HG03280 (cell line): ENCODE results near the gene XRCC4.

Experiments used
- ATAC-seq: cut with Tn5 transposase; IDR thresholded peaks from one replicate; pipeline ENCODE4 v1.9.1; 2021; ENCODE audit warnings: mild to moderate bottlenecking, moderate library complexity; ENCODE audit not compliant: unreplicated experiment

XRCC4 gene

GRCh38 chr5:83371726-83372125 lies 294.4 kb downstream of the XRCC4 start:
- ATAC-seq: no peak

DNA sequence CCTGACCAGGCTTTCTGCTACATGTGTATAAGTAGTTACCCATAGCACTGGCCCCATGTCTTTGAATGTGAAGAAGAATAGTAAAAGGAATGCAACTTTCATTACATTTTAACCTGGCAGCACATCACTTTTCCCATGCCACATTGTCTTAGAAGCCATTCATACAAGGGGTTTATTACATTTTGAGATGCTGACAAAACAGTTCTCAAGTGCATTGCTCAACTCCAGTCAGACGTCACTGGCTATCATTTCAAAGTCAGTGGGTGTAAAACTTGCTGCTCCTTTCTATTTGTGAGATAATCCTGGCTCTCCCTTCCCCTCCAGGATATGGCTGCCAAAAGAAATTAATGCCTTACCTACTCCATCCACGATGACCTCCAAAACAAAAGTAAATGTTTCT lies 297.2 kb downstream of the XRCC4 start:
- no peak for ATAC-seq

DNA sequence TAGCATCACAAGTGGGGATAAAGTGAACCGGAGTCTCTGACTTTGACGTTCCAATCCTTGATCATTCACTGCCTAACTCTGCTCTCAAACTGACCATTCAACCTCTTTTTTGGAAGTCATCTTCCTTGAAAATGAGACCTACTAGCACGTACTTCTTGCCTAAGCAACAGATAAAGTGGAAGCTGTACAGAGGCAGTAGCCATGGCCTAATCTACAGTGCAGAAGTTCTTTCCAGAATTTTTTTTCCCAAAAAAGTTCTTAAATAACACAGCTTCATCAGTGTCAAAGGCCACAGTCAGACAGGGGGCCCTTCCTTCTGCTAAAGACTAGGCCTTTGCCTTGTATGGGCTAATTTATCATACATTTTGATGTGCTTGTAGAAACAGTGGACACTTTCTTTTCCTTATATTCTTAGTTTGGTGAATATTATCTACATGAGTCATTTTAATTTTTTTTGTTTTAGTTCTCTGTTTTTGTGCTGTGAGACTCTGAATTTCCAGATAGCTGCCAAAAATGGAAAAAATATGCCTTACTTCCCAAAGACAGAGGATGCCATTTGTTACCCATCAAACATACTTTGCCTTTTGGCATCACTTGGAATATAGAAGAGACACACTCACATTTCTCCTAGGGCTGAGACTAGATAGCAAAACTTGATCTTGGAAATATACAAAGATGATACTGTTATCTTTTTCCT lies 297.9 kb downstream of the XRCC4 start:
- ATAC-seq: no peak

DNA sequence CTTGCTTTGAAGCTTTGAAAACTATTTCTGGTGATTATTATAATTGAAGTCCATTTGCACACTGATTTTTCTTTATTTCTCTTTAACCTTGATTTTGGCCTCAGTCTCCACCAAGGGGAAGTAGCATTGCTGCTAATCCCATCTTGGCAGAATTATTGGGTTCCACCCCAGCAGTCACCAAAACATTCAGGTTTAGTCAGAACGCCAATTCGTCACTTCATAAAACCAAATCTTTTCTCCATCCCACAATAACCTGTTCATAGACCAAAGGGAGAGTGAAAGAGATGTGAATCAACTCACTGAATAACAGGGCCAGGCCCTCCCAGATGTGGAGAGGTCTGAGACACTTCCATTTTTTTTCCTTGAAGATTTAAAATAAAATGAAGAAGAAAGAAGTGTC lies 299.1 kb downstream of the XRCC4 start:
- ATAC-seq: no peak

DNA sequence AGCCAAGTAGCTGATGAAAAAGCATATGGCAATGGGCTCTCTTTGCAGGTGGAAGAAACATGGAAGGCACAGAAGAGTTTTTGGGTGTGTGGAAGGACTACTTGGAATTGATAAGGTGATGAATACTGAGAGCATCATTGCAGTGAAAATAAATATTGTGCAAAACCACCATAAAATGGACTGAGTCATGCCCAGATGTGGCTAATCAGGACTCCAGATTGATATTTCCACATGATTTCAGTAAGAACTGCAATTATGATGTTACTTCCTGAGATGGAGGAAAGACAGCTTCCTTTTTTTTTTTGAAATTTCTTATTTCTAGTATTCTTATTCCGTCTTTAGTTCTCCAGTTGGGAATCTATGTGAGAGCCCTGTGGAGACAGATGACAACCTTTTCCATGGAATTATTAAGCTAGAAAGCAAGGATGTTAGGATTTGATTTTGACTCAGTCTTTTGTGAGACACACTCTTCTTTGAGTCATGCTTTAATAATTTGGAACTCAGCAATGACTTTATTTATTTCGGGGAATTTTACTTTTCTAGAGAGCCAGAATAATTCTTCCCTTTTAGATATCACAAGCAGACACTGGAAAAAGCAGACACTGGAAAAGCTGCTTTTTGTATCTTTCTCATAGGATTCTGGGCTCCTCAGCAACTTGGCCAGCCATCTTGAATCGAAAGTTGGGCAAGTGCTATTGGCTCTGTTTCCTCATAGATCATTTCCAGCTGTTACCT lies 300.0 kb downstream of the XRCC4 start:
- ATAC-seq: no peak

DNA sequence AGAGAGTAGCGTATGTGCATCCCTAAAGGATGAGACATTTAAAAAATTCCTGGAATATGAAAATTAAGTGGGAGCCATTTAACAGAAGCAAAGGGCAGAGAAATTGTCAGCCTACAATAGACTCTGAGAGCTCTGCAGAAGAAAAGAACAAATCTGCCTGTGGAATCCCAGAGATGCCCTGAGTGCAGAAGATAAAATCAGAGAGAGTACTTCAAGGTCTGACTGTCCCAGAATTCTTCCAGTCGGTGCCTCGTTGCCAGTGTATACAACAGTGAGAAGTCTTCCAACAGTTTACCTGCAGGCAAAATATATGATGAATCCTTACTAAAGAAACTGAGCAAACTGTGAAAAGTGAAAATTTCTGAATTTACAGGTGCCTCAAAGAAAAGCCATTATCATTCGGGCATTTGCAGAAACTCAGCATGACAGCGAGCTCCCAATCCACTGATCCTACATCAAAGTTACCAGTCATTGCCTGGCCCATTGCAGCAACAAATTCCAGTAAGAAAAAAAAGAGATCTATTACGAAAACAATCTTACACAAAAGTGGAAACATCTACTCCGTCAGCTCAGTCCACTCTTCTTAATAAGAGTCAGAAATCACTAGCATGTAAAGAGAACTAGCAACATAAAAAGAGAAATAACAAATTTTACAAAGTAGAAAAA lies 301.4 kb downstream of the XRCC4 start:
- ATAC-seq: no peak

GRCh38 chr5:83385812-83386211 lies 308.5 kb downstream of the XRCC4 start:
- no peak for ATAC-seq

- ATAC-seq: no peak
Observed at GRCh38 chr5:83387041-83387440, 309.7 kb downstream of the XRCC4 start.

- no peak for ATAC-seq
Observed at GRCh38 chr5:83388608-83389007, 311.3 kb downstream of the XRCC4 start.

GRCh38 chr5:83392766-83393503 lies 315.6 kb downstream of the XRCC4 start:
- no peak for ATAC-seq

DNA sequence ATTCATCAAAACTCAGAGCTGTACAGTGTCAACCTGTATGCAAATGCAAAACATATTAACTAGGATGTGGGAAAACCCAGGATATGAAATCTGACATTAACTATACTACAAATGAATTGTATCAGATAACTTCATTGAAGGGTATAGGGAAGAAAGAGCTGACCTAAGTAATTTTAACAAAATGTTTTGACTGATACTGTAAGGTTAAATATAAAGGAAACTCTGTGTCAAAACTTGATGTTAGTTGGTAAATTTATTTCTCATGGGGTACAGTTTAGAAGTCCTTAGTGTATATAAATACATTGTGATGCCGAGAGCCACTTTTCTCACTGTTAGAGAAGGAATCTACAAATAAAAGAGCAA lies 316.1 kb downstream of the XRCC4 start:
- ATAC-seq: no peak

DNA sequence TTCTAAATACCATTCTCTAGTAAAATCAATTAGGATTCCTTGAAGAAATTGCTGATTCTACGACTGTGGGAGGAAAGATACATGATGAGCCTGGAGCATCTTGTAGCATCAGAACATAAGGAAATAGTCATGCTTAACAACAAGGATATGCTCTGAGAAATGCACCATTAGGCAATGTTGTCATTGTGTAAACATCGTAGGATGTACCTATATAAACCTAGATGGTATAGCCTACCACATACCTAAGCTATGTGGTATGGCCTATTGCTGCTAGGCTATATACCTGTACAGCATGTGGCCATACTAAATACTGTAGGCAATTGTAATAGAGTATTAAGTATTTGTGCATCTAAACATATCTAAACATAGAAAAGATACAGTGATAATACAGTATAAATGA lies 316.8 kb downstream of the XRCC4 start:
- ATAC-seq: no peak

DNA sequence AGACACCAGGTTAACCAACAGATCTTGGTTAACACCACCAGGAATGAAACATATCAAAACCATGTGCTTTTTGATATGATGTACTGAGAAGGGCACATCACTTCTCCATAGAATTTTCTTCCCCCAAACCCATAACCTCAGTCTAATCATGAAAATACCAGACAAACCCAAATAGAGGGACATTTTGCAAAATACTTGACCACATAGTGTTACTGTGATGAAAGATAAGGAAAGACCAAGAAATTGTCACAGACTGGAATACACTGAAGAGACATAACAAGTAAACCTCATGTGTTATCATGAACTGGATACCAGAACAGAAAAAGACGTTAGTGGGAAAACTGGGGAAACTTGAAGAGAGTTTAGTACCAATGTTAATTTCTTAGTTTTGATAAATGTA lies 319.3 kb downstream of the XRCC4 start:
- ATAC-seq: no peak

DNA sequence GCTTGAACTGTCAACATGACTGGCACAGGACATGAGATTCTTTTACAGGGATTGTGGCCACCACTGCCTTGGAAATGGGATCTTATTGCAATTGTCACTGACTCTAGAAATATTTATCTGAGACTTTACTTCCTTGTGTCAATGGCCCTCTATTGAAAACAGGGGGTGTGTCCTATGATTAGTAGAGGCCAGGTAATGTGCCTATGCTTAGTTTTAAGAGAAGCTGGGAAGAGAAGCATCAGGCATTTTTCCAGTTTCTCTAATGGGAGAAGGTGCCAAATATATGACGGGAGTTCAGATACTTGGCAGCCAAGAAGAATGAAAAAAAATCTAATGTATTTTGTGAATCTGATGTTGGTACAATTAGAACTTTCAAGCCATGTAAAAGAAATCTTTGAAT lies 320.3 kb downstream of the XRCC4 start:
- ATAC-seq: no peak

DNA sequence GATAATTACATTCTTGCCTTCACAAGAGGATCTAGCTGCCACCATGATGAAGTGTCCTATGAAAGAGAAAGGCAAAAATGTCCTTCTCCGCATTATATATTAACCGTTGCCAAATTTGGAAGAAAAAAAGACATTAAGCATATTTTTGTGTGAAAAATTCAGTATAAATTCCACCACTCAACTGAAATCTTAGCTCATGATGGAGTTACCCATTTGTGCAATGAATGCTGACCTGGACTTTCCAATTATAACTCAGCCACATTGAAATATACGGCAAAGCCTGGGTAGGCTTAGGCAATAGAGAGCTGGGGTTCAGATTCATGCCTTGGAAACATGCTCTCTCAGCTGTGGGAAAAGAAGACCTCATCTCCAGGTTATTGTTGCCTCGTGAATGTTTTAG lies 322.9 kb downstream of the XRCC4 start:
- no peak for ATAC-seq

DNA sequence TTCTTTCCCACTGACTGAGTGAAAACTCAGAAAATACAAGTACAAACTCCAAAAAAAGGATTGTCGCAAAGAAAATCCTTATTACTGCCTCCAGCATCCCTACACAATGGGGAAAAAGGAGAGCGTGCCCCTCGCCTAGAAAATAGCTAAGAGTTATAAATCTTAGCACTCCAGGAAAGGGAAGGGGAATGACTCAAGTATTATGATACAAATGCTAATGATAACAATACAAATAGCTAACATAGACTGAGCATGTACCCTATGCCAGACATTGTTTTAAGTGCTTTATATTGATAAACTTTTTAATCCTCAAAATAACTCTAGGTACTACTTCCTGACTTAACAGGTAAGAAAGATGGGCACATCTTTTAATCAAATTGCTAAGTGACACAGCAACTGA lies 323.4 kb downstream of the XRCC4 start:
- no peak for ATAC-seq

GRCh38 chr5:83401122-83401731 lies 323.9 kb downstream of the XRCC4 start:
- ATAC-seq: no peak

GRCh38 chr5:83401775-83402174 lies 324.4 kb downstream of the XRCC4 start:
- no peak for ATAC-seq
